PFSK-1 (cell line): Measurements from ENCODE around the gene RABGEF1.

Experiments used
- FOXP2 ChIP-seq: optimal IDR thresholded peaks from 2 replicates; pipeline ENCODE3; 2011; ENCODE audit warnings: borderline replicate concordance, control low read depth, inconsistent platforms; ENCODE audit not compliant: insufficient read depth; ENCODE audit errors: extremely low read length, extremely low read depth
- POLR2AphosphoS5 ChIP-seq: IDR thresholded peaks from 2 replicates; pipeline ENCODE4 v1.6.1; 2012; ENCODE audit warnings: low read depth, mild to moderate bottlenecking, control low read depth, low read length, moderate library complexity
- REST ChIP-seq, 2 experiments: IDR thresholded peaks; 2 replicates each; pipeline versions ENCODE4 v1.6.1 to v1.8.0; 2011 to 2012; ENCODE audit warnings: low read depth in 2 of 2, low read length in 2 of 2, control low read depth in 1 of 2, inconsistent platforms in 1 of 2, mild to moderate bottlenecking in 1 of 2, moderate library complexity in 1 of 2; ENCODE audit not compliant: insufficient read depth in 1 of 2
- SIN3A ChIP-seq: IDR thresholded peaks from 2 replicates; pipeline ENCODE4 v1.6.1; 2012; ENCODE audit warnings: mild to moderate bottlenecking, low read length, moderate library complexity, borderline replicate concordance; ENCODE audit not compliant: insufficient read depth
- TAF1 ChIP-seq: IDR thresholded peaks from 2 replicates; pipeline ENCODE4 v1.6.1; 2012; ENCODE audit warnings: low read length, control low read depth, borderline replicate concordance; ENCODE audit not compliant: insufficient read depth

RABGEF1 gene

GRCh38 chr7:66841898-66842297 is 101.4 kb downstream of the RABGEF1 start:
- TF ChIP-seq TAF1 (no peak), POLR2AphosphoS5 (no peak), SIN3A (no peak), FOXP2 (no peak), REST (IDR thresholded peaks at IDR 0.05; ENCODE audit: insufficient read depth in 1 of 2, low read depth in 2 of 2, low read length in 2 of 2) (no peak)

- peak; percentile 90 for TF ChIP-seq FOXP2
- TF ChIP-seq TAF1: peak; percentile 85
- peak; percentile 34; the same call in 1 of the 2 replicates for TF ChIP-seq SIN3A
- peak; percentile 94 for TF ChIP-seq POLR2AphosphoS5
- TF ChIP-seq REST (IDR thresholded peaks at IDR 0.05; ENCODE audit: insufficient read depth in 1 of 2, low read depth in 2 of 2, low read length in 2 of 2): peak in 1 of 2 experiments; percentile 7; a peak in 1 of 4 replicates
These were observed 104.2 kb downstream of the RABGEF1 start for GRCh38 chr7:66844552-66845378.

DNA sequence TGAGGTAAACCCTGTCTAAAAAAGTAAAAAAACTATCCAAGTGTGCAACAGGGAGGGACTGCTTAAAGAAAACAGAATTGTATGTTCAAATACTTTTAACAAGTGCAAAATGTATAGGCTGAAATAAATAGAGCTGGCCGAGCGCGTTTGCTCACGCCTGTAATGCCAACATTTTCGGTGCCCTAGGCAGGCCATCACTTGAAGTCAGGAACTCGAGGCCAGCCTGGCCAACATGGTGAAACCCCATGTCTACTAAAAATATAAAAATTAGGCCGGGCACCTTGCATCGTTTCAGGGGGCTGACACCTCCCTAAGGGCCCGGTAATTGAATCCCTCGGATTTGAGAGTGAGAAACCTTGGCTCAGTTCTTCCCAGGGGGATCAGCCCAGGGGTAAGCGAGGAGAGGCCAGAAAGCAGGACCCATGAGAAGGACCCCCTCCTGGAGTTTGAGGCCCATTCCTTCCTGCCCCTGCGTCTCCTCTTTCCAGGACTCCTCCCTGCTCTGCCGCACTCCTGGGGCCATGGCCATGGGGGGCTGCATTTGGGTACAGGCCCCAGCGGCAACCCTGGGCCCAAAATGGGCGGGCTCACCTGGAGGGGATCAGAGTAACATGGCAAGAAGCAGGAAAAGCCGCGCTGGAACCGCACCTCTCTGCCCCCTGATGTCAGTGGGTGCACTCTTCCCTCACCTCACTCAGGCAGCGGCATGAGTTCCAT is 105.0 kb downstream of the RABGEF1 start:
- TF ChIP-seq POLR2AphosphoS5 (no peak), SIN3A (no peak), REST (IDR thresholded peaks at IDR 0.05; ENCODE audit: insufficient read depth in 1 of 2, low read depth in 2 of 2, low read length in 2 of 2) (no peak)

DNA sequence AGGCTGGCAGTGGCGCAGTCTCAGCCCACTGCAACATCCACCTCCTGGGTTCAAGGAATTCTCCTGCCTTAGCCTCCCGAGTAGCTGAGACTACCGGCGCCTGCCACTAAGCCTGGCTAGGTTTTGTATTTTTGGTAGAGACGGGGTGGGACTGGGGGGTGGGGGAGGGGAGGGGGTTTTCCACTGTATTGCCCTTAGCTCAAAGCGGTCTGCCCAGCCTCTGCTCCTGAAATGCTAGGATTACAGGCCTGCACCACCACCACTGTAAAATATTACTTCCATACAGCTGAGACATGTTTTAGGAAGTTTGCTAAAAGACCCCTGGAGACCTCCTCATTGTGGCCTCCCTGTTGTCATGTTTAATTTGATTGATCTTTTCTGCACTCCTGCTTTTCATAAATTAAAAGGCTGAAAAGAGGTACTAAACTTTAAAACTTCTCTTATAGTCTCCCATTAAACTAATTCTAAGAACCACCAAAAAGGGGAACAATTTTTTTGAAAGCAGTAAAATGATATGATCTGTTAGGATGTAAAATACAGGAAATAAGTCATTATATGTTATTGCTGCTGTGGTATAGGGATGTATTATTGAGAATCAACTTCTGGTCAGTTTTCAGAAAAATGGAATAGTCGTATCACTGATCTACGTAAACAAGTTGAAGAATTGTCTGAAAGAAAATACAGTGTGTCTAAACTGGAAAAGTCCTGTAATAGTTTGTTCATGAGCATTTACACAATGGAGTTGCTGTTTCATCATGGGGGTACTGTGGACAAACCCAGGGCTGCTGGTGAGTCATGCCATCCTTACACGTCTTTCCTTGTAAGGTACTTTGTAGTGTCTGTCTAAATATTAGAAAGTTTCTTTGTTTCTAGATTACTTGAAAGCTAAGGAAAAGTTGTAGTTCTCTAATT is 107.6 kb downstream of the RABGEF1 start:
- TF ChIP-seq TAF1 (no peak), POLR2AphosphoS5 (no peak), FOXP2 (no peak), SIN3A (no peak), REST (IDR thresholded peaks at IDR 0.05; ENCODE audit: insufficient read depth in 1 of 2, low read depth in 2 of 2, low read length in 2 of 2) (no peak)
